Measurements from ENCODE around the gene GAST.

GRCh38 chr17:41692722-41693521 is 19.2 kb upstream of the GAST start:
- no peak for TF ChIP-seq ARHGAP35 (IDR thresholded peaks at IDR 0.05; ENCODE audit: partially characterized antibody)
- TF ChIP-seq NRF1 (conservative IDR thresholded peaks at IDR 0.05 in 1 of 2, IDR thresholded peaks at IDR 0.05 in 1 of 2) = no peak
- TF ChIP-seq MAX (CRISPR knock-in tag; IDR thresholded peaks at IDR 0.05) = no peak
- TF ChIP-seq TAF9B (IDR thresholded peaks at IDR 0.05; ENCODE audit: partially characterized antibody) = no peak
- no peak for TF ChIP-seq GTF2F1 (IDR thresholded peaks at IDR 0.05; ENCODE audit: low read depth, low read length)
